Measurements from ENCODE around the gene PPP1R12C.

DNA sequence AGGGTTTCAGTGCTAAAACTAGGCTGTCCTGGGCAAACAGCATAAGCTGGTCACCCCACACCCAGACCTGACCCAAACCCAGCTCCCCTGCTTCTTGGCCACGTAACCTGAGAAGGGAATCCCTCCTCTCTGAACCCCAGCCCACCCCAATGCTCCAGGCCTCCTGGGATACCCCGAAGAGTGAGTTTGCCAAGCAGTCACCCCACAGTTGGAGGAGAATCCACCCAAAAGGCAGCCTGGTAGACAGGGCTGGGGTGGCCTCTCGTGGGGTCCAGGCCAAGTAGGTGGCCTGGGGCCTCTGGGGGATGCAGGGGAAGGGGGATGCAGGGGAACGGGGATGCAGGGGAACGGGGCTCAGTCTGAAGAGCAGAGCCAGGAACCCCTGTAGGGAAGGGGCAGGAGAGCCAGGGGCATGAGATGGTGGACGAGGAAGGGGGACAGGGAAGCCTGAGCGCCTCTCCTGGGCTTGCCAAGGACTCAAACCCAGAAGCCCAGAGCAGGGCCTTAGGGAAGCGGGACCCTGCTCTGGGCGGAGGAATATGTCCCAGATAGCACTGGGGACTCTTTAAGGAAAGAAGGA is 2.8 kb downstream of the PPP1R12C start:
- TF ChIP-seq CTCF (conservative IDR thresholded peaks at IDR 0.05; ENCODE audit: low read depth, low read length) = no peak
- TF ChIP-seq EZH2 (IDR thresholded peaks at IDR 0.05; ENCODE audit: low read length, unreplicated experiment) = no peak
